ENCODE measurements around the gene DDRGK1.

Gene DDRGK1

GRCh38 chr20:3164763-3165410 lies 39.6 kb downstream of the DDRGK1 start:
- Histone ChIP-seq H3K4me1 (ENCODE audit: control insufficient read depth in 2 of 2, insufficient read depth in 2 of 2, low read length in 2 of 2) (peaks cover 5 to 14% of the 10 kb centered on the region in 2 donors), H3K36me3 (ENCODE audit: control insufficient read depth in 2 of 2, insufficient read depth in 2 of 2, low read length in 2 of 2) (no peaks in the 10 kb centered on the region), H3K27me3 (ENCODE audit: control insufficient read depth in 2 of 2, insufficient read depth in 2 of 2, low read length in 2 of 2) (no peaks in the 10 kb centered on the region), H3K9me3 (ENCODE audit: control insufficient read depth in 2 of 2, low read length in 2 of 2) (no peaks in the 10 kb centered on the region), H3K4me3 (ENCODE audit: low read length in 2 of 2) (no peak overlapping the region), H3K9ac (ENCODE audit: low read depth in 1 of 2, low read length in 2 of 2) (no peak overlapping the region), H3K27ac (ENCODE audit: low read depth in 2 of 2, low read length in 2 of 2) (no peak overlapping the region)

GRCh38 chr20:3164043-3164762 lies 40.3 kb downstream of the DDRGK1 start:
- Histone ChIP-seq H3K9me3 (ENCODE audit: control insufficient read depth in 2 of 2, low read length in 2 of 2) (no peaks in the 10 kb centered on the region), H3K4me3 (ENCODE audit: low read length in 2 of 2) (no peak overlapping the region), H3K36me3 (ENCODE audit: control insufficient read depth in 2 of 2, insufficient read depth in 2 of 2, low read length in 2 of 2) (no peaks in the 10 kb centered on the region), H3K4me1 (ENCODE audit: control insufficient read depth in 2 of 2, insufficient read depth in 2 of 2, low read length in 2 of 2) (peaks cover 7 to 15% of the 10 kb centered on the region in 2 donors), H3K27ac (ENCODE audit: low read depth in 2 of 2, low read length in 2 of 2) (no peak overlapping the region), H3K27me3 (ENCODE audit: control insufficient read depth in 2 of 2, insufficient read depth in 2 of 2, low read length in 2 of 2) (no peaks in the 10 kb centered on the region), H3K9ac (ENCODE audit: low read depth in 1 of 2, low read length in 2 of 2) (no peak overlapping the region)

- no peaks in the 10 kb centered on the region for H3K27me3 ChIP-seq (ENCODE audit: control insufficient read depth in 2 of 2, insufficient read depth in 2 of 2, low read length in 2 of 2)
- no peaks in the 10 kb centered on the region for H3K9me3 ChIP-seq (ENCODE audit: control insufficient read depth in 2 of 2, low read length in 2 of 2)
- H3K27ac ChIP-seq (ENCODE audit: low read depth in 2 of 2, low read length in 2 of 2) = no peak overlapping the region
- no peak overlapping the region for H3K4me3 ChIP-seq (ENCODE audit: low read length in 2 of 2)
- H3K4me1 ChIP-seq (ENCODE audit: control insufficient read depth in 2 of 2, insufficient read depth in 2 of 2, low read length in 2 of 2) = peaks cover 13 to 19% of the 10 kb centered on the region in 2 donors
- H3K36me3 ChIP-seq (ENCODE audit: control insufficient read depth in 2 of 2, insufficient read depth in 2 of 2, low read length in 2 of 2) = no peaks in the 10 kb centered on the region
- H3K9ac ChIP-seq (ENCODE audit: low read depth in 1 of 2, low read length in 2 of 2) = no peak overlapping the region
These were observed 41.1 kb downstream of the DDRGK1 start for GRCh38 chr20:3163099-3164042.

- Histone ChIP-seq H3K27ac (ENCODE audit: low read depth in 2 of 2, low read length in 2 of 2) (no peak overlapping the region), H3K4me3 (ENCODE audit: low read length in 2 of 2) (no peak overlapping the region)
These were observed 42.3 kb downstream of the DDRGK1 start for GRCh38 chr20:3162080-3162611.

GRCh38 chr20:3161316-3162079 lies 43.0 kb downstream of the DDRGK1 start:
- Histone ChIP-seq H3K9me3 (ENCODE audit: control insufficient read depth in 2 of 2, low read length in 2 of 2) (no peaks in the 10 kb centered on the region), H3K27me3 (ENCODE audit: control insufficient read depth in 2 of 2, insufficient read depth in 2 of 2, low read length in 2 of 2) (no peaks in the 10 kb centered on the region), H3K36me3 (ENCODE audit: control insufficient read depth in 2 of 2, insufficient read depth in 2 of 2, low read length in 2 of 2) (no peaks in the 10 kb centered on the region), H3K4me3 (ENCODE audit: low read length in 2 of 2) (no peak overlapping the region), H3K9ac (ENCODE audit: low read depth in 1 of 2, low read length in 2 of 2) (no peak overlapping the region), H3K4me1 (ENCODE audit: control insufficient read depth in 2 of 2, insufficient read depth in 2 of 2, low read length in 2 of 2) (peaks cover 23 to 27% of the 10 kb centered on the region in 2 donors), H3K27ac (ENCODE audit: low read depth in 2 of 2, low read length in 2 of 2) (no peak overlapping the region)

More at GRCh38 chr20:3162080-3162611, 42.3 kb downstream of the DDRGK1 start:
- Histone ChIP-seq H3K4me1 (ENCODE audit: control insufficient read depth in 2 of 2, insufficient read depth in 2 of 2, low read length in 2 of 2) (peaks cover 19 to 21% of the 10 kb centered on the region in 2 donors), H3K27me3 (ENCODE audit: control insufficient read depth in 2 of 2, insufficient read depth in 2 of 2, low read length in 2 of 2) (no peaks in the 10 kb centered on the region), H3K9me3 (ENCODE audit: control insufficient read depth in 2 of 2, low read length in 2 of 2) (no peaks in the 10 kb centered on the region), H3K9ac (ENCODE audit: low read depth in 1 of 2, low read length in 2 of 2) (no peak overlapping the region), H3K36me3 (ENCODE audit: control insufficient read depth in 2 of 2, insufficient read depth in 2 of 2, low read length in 2 of 2) (no peaks in the 10 kb centered on the region)

- Histone ChIP-seq H3K27me3 (ENCODE audit: control insufficient read depth in 2 of 2, insufficient read depth in 2 of 2, low read length in 2 of 2) (no peaks in the 10 kb centered on the region), H3K9me3 (ENCODE audit: control insufficient read depth in 2 of 2, low read length in 2 of 2) (no peaks in the 10 kb centered on the region), H3K36me3 (ENCODE audit: control insufficient read depth in 2 of 2, insufficient read depth in 2 of 2, low read length in 2 of 2) (no peaks in the 10 kb centered on the region), H3K4me1 (ENCODE audit: control insufficient read depth in 2 of 2, insufficient read depth in 2 of 2, low read length in 2 of 2) (peaks cover 23 to 29% of the 10 kb centered on the region in 2 donors), H3K9ac (ENCODE audit: low read depth in 1 of 2, low read length in 2 of 2) (peak overlapping the region; percentile 90 to 98), H3K27ac (ENCODE audit: low read depth in 2 of 2, low read length in 2 of 2) (peak overlapping the region in 1 of 2 donors; percentile 80), H3K4me3 (ENCODE audit: low read length in 2 of 2) (peak overlapping the region; percentile 92 to 97)
These were observed 44.1 kb downstream of the DDRGK1 start for GRCh38 chr20:3160418-3160817.

- Histone ChIP-seq H3K4me1 (ENCODE audit: control insufficient read depth in 2 of 2, insufficient read depth in 2 of 2, low read length in 2 of 2) (peaks cover 23 to 29% of the 10 kb centered on the region in 2 donors), H3K27me3 (ENCODE audit: control insufficient read depth in 2 of 2, insufficient read depth in 2 of 2, low read length in 2 of 2) (no peaks in the 10 kb centered on the region), H3K9me3 (ENCODE audit: control insufficient read depth in 2 of 2, low read length in 2 of 2) (no peaks in the 10 kb centered on the region), H3K36me3 (ENCODE audit: control insufficient read depth in 2 of 2, insufficient read depth in 2 of 2, low read length in 2 of 2) (peaks cover 0 to 6% of the 10 kb centered on the region in 2 donors), H3K4me3 (ENCODE audit: low read length in 2 of 2) (peak overlapping the region; percentile 92 to 97), H3K27ac (ENCODE audit: low read depth in 2 of 2, low read length in 2 of 2) (peak overlapping the region; percentile 80 to 84), H3K9ac (ENCODE audit: low read depth in 1 of 2, low read length in 2 of 2) (peak overlapping the region; percentile 90 to 98)
These were observed 45.5 kb downstream of the DDRGK1 start for GRCh38 chr20:3158968-3159431.

- Histone ChIP-seq H3K4me3 (ENCODE audit: low read length in 2 of 2) (peak overlapping the region in 1 of 2 donors; percentile 26), H3K27me3 (ENCODE audit: control insufficient read depth in 2 of 2, insufficient read depth in 2 of 2, low read length in 2 of 2) (no peaks in the 10 kb centered on the region), H3K36me3 (ENCODE audit: control insufficient read depth in 2 of 2, insufficient read depth in 2 of 2, low read length in 2 of 2) (peaks cover 0 to 12% of the 10 kb centered on the region in 2 donors), H3K27ac (ENCODE audit: low read depth in 2 of 2, low read length in 2 of 2) (no peak overlapping the region), H3K9ac (ENCODE audit: low read depth in 1 of 2, low read length in 2 of 2) (peak overlapping the region in 1 of 2 donors; percentile 15), H3K9me3 (ENCODE audit: control insufficient read depth in 2 of 2, low read length in 2 of 2) (no peaks in the 10 kb centered on the region), H3K4me1 (ENCODE audit: control insufficient read depth in 2 of 2, insufficient read depth in 2 of 2, low read length in 2 of 2) (peaks cover 23 to 29% of the 10 kb centered on the region in 2 donors)
These were observed 46.7 kb downstream of the DDRGK1 start for GRCh38 chr20:3157817-3158216.

Measured in mucosa of rectum (tissue), 2 donors.